ENCODE data around the gene MASTL.

MASTL gene

GRCh38 chr10:27225011-27225590, 69.9 kb downstream of the MASTL start:
- no peak for DNase-seq (ENCODE audit: low read depth in 2 of 2)

- no peak for DNase-seq (ENCODE audit: low read depth in 2 of 2)
These were observed 70.6 kb downstream of the MASTL start for GRCh38 chr10:27225642-27226257.

- DNase-seq (ENCODE audit: low read depth in 2 of 2) = no peak
These were observed 74.9 kb downstream of the MASTL start for GRCh38 chr10:27230022-27230421.

- no peak for DNase-seq (ENCODE audit: low read depth in 2 of 2)
These were observed 80.6 kb downstream of the MASTL start for GRCh38 chr10:27235706-27236105.
